ENCODE measurements around the gene RGP1. TPM values are rescaled to one million over a fixed set of nuclear protein-coding genes. Genes with fewer than 3 reads are reported as not detected.

RGP1 gene
- polyA plus RNA-seq, 12 donors, result 15.1 to 21.8 (median 19.8) TPM; not detected in 1

- no peak for DNase-seq
These were observed 49.7 kb downstream of the RGP1 start for GRCh38 chr9:35798658-35799374.

- DNase-seq, result no peak
These were observed 51.4 kb downstream of the RGP1 start for GRCh38 chr9:35800530-35800929.

DNA sequence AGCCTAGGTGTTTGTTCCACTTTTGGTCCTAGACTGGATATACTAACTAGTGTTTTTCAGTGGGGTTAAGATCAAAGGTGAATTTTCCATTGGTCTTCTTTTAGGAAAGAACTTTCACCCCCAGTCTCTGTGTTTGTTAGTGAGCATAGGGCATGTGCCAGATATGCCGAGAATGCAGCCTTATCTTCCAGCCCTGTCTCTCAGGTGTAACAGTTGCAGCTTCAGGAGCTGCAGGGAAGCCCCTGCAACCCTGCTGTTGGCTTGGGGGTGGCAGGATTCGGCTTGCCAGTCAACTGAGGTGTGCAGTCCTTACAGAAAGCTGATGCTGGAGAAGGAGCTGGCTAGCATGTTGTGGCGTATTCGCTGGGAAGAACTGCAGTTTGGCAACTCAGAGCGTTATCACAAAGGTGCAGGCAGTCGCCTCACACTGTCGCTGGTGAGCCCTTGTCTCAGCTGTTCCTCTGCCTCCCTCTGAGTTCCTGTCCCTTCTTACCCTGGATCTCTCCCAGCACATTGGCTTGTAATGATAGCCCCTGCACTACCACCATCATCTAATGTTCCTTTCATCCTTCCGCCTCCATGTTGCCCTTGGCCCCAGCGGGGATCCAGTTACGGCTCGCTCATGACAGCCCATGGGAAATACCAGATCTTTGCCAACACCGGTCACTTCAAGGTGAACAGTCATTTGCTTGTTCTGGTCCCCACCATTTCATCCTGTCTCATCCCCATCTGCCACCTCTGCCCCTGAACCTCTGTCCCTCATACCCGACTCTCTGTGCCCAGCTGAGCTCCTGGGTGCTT, 52.4 kb downstream of the RGP1 start:
- DNase-seq, result no peak

DNA sequence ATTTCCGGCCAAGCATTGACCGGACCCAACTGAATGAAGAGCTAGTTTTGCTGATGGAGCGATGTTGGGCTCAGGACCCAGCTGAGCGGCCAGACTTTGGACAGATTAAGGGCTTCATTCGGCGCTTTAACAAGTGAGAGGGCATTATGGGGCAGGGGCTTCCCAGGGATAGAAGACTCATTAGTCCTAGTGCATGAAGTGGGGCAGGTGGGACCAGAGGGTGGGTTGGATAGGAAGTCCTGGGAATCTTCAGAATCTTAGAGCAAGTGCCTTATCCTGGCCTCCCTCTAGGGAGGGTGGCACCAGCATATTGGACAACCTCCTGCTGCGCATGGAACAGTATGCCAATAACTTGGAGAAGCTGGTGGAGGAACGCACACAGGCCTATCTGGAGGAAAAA, 57.0 kb downstream of the RGP1 start:
- no peak for DNase-seq

Other genes with a start within 250 kb of the RGP1 start
- gene TESK1, start 144.0 kb upstream of the RGP1 start, polyA plus RNA-seq (ENCODE audit: insufficient read length in 12 of 12), result 10 to 100 TPM in 11 of 12 donors, not detected in 1; 27.1 to 42.8 (median 33.8) TPM
- gene CD72, start 130.9 kb upstream of the RGP1 start, polyA plus RNA-seq (ENCODE audit: insufficient read length in 12 of 12), result 1 to 10 TPM in 10 of 12 donors, not detected in 2; 1.0 to 4.8 (median 2.1) TPM
- gene SIT1, start 98.4 kb upstream of the RGP1 start, polyA plus RNA-seq (ENCODE audit: insufficient read length in 12 of 12), result 1 to 10 TPM in 1 of 12 donors, under 1 TPM in 8, not detected in 3; 0.13 to 2.3 (median 0.20) TPM
- gene RMRP, start 91.3 kb upstream of the RGP1 start, polyA plus RNA-seq (ENCODE audit: insufficient read length in 12 of 12), result not detected
- gene CCDC107, start 91.0 kb upstream of the RGP1 start, polyA plus RNA-seq (ENCODE audit: insufficient read length in 12 of 12), result 10 to 100 TPM in 10 of 12 donors, not detected in 2; 12.4 to 21.7 (median 16.1) TPM
- gene ARHGEF39, start 84.1 kb upstream of the RGP1 start, polyA plus RNA-seq (ENCODE audit: insufficient read length in 12 of 12), result 1 to 10 TPM in 11 of 12 donors, not detected in 1; 3.3 to 8.0 (median 5.2) TPM
- gene CA9, start 75.4 kb upstream of the RGP1 start, polyA plus RNA-seq (ENCODE audit: insufficient read length in 12 of 12), result 1 to 10 TPM in 4 of 12 donors, under 1 TPM in 6, not detected in 2; 0.42 to 6.9 (median 0.75) TPM
- over 10,000 TPM in 1 of 12 donors, 1,000 to 10,000 TPM in 11; 1,434 to 10,856 (median 6,506) TPM for gene TPM2, start 59.4 kb upstream of the RGP1 start, polyA plus RNA-seq (ENCODE audit: insufficient read length in 12 of 12)
- 100 to 1,000 TPM in 3 of 12 donors, 10 to 100 TPM in 8, not detected in 1; 83.0 to 108 (median 90.3) TPM for gene TLN1, start 17.1 kb upstream of the RGP1 start, polyA plus RNA-seq (ENCODE audit: insufficient read length in 12 of 12)
- gene CREB3, start 16.6 kb upstream of the RGP1 start, polyA plus RNA-seq (ENCODE audit: insufficient read length in 12 of 12), result 10 to 100 TPM in 11 of 12 donors, not detected in 1; 21.3 to 45.7 (median 24.9) TPM
- gene GBA2, start 59 bp upstream of the RGP1 start, polyA plus RNA-seq (ENCODE audit: insufficient read length in 12 of 12), result 10 to 100 TPM in 11 of 12 donors, not detected in 1; 33.9 to 87.1 (median 55.8) TPM
- 1 to 10 TPM in 1 of 12 donors, under 1 TPM in 1, not detected in 10; 0.98 to 1.4 TPM for gene MSMP, start 5.0 kb downstream of the RGP1 start, polyA plus RNA-seq (ENCODE audit: insufficient read length in 12 of 12)
- gene NPR2, start 42.3 kb downstream of the RGP1 start, polyA plus RNA-seq (ENCODE audit: insufficient read length in 12 of 12), result 10 to 100 TPM in 11 of 12 donors, not detected in 1; 14.4 to 30.9 (median 26.3) TPM
- gene SPAG8, start 63.0 kb downstream of the RGP1 start, polyA plus RNA-seq (ENCODE audit: insufficient read length in 12 of 12), result 1 to 10 TPM in 10 of 12 donors, not detected in 2; 1.7 to 4.0 (median 2.2) TPM
- gene HINT2, start 65.8 kb downstream of the RGP1 start, polyA plus RNA-seq (ENCODE audit: insufficient read length in 12 of 12), result 10 to 100 TPM in 11 of 12 donors, not detected in 1; 25.7 to 40.7 (median 29.3) TPM
- gene FAM221B, start 79.4 kb downstream of the RGP1 start, polyA plus RNA-seq (ENCODE audit: insufficient read length in 12 of 12), result under 1 TPM in 10 of 12 donors, not detected in 2; 0.07 to 0.62 (median 0.23) TPM
- gene TMEM8B, start 79.9 kb downstream of the RGP1 start, polyA plus RNA-seq (ENCODE audit: insufficient read length in 12 of 12), result 10 to 100 TPM in 11 of 12 donors, not detected in 1; 12.0 to 33.1 (median 22.2) TPM
- under 1 TPM in 4 of 12 donors, not detected in 8; 0.13 to 0.31 (median 0.17) TPM for gene OR13J1, start 121.1 kb downstream of the RGP1 start, polyA plus RNA-seq (ENCODE audit: insufficient read length in 12 of 12)
- gene HRCT1, start 156.9 kb downstream of the RGP1 start, polyA plus RNA-seq (ENCODE audit: insufficient read length in 12 of 12), result 1 to 10 TPM in 8 of 12 donors, under 1 TPM in 2, not detected in 2; 0.18 to 2.6 (median 1.5) TPM
- 1 to 10 TPM in 10 of 12 donors, not detected in 2; 1.1 to 2.8 (median 1.9) TPM for gene SPAAR, start 160.2 kb downstream of the RGP1 start, polyA plus RNA-seq (ENCODE audit: insufficient read length in 12 of 12)
- gene OR2S2, start 208.9 kb downstream of the RGP1 start, polyA plus RNA-seq (ENCODE audit: insufficient read length in 12 of 12), result under 1 TPM in 6 of 12 donors, not detected in 6; 0.22 to 0.48 (median 0.29) TPM